ENCODE measurements around the gene BDH1. TPM values are rescaled to one million over a fixed set of nuclear protein-coding genes. Genes with fewer than 3 reads are reported as not detected.
"Not testable (repeated sequence)": the region's sequence is repeated elsewhere in the genome, so short reads cannot be mapped to it uniquely, and the experiment has no call there.

BDH1 gene
- total RNA-seq, 1 donor from 2014 or later: 6.6 TPM

DNA sequence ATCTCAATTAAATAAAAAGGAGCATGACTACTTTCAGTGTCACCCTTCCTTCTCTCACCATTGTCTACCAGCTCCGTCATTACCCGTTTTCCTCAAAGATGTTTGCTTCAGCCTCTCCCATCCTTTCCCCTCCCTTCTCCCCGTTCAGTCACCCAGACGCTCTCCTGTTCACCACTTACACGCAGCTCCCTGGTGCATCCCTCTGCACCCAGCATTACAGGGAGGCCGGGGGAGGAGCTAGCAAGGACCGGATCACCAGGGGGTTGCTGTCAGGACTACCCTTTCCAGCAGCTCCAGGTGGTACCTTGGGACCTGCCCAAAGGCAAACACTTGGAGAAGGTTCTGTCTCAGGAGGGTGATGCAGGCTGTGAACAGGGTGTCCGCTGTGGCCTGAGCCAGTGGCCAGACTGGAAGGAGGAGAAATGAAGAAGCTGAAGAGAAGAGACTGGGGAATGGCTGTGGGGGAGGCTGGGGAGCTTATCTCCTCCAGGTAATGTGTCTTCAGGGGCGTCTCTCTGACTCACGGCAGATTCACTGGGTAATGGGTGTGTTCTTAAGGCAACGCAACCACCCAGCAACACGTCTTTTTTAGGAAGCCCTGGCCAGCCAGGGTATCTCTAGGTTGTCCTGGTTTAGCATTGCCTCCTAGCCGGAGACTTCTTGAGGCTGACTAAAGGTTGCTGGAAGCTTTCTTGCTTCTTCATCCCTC, 21.8 kb upstream of the BDH1 start:
- DNase-seq (ENCODE audit: low read depth): no peak

GRCh38 chr3:197576838-197577237, 21.1 kb upstream of the BDH1 start:
- no peak for DNase-seq (ENCODE audit: low read depth)

DNA sequence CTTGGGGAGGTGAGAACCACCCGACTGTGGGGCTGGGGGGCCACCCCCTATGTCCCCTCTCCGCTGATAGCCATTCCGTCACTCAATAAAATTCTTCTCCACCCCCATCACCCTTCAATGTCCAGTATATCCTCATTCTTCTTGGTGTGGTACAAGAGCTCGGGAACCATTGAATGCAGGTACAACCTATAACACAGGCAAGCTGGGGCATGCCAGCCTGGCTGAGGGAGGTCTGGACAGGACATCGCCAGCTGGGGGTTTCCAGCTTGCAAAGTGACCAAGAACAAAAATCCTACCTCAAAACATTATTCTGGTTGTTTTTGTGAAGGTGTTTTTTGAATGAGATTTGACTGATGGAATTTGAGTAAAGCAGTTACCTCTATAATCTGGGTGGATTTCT, 19.6 kb upstream of the BDH1 start:
- no peak for DNase-seq (ENCODE audit: low read depth)

DNA sequence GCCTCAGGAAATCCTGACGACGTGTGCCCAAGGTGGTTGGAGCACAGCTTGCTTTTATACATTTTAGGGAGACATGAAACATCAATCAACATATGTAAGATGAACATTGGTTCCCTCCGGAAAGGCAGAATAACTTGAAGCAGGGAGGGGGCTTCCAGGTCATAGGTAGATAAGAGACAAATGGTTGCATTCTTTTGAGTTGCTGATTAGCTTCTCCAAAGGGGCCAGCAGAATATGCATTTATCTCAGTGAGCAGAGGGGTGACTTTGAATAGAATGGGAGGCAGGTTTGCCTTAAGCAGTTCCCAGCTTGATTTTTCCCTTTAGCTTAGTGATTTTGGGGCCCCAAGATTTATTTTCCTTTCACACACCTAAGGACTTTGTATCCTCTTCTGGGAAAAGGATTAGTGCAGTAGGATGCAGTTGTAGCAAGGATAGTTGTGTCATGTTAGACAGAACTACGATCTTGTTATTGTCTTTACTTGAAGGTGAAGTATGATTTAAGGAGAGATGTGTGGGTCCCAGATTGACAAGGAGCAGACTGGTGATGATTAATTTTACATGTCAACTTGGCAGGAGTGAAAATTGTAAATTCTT, 18.7 kb upstream of the BDH1 start:
- DNase-seq (ENCODE audit: low read depth): not testable (repeated sequence)

GRCh38 chr3:197573048-197573767, 17.4 kb upstream of the BDH1 start:
- no peak for DNase-seq (ENCODE audit: low read depth)

- DNase-seq (ENCODE audit: low read depth): not testable (repeated sequence)
These were observed 16.1 kb upstream of the BDH1 start for GRCh38 chr3:197571880-197572172.

- not testable (repeated sequence) for DNase-seq (ENCODE audit: low read depth)
These were observed 15.5 kb upstream of the BDH1 start for GRCh38 chr3:197571074-197571879.

- DNase-seq (ENCODE audit: low read depth): not testable (repeated sequence)
These were observed 13.7 kb upstream of the BDH1 start for GRCh38 chr3:197569433-197569832.

- DNase-seq (ENCODE audit: low read depth): no peak
These were observed 12.3 kb upstream of the BDH1 start for GRCh38 chr3:197567904-197568681.

DNA sequence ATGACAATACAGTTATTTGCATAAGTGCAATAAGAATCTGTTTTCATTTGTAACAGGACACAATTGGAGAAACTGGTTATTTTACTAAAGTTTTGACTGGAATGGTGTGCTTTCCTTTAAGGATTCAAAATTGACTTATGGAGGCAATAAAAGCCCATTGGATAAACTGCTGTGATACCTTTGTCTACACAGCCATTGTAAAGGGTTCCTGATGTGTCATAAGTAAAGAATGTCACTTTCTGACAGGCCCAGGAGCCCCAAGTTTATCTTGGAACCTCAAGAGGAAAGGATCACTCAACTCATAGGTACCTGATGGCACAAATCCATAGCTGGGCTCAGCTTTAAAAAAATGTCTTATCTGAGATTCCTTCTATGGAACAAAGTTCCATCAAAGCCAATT, 10.4 kb upstream of the BDH1 start:
- DNase-seq (ENCODE audit: low read depth): not testable (repeated sequence)

DNA sequence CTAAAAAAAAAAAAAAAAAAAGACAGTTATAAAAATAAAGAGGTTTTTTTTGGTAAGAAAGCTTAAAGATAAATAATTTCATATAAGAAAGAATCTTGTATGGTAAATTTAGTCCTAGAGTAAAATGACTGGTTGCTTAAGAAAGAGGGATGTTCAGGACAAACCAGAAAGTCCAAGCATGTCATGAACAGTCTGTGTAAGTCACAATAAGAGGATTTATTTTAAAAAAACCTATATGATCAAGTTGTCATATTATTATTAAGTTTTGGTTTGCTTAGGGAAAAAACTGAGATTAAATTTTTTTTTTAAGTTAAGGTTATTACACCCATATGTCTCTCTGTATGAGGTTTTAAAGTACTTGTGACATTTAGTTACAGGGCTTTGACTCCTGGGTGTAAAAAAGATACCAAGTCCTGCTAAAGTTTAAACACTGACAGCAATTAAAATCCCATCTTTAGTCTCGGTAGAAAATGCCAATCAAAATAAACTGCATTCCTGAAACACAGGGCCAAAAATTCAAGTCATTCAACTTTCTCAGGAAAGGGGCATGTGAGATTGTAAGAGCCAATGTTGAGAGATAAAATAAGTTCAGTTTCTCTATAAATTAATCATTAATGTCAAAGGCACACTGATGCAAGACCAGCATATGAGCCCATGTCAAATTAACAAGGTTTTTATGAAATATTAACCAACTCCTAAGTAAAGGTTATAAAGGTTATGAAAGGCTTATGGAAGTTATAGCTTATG, 8.5 kb upstream of the BDH1 start:
- peak; percentile 8 for DNase-seq (ENCODE audit: low read depth)

GRCh38 chr3:197562398-197563251, 6.9 kb upstream of the BDH1 start:
- DNase-seq (ENCODE audit: low read depth): no peak

DNA sequence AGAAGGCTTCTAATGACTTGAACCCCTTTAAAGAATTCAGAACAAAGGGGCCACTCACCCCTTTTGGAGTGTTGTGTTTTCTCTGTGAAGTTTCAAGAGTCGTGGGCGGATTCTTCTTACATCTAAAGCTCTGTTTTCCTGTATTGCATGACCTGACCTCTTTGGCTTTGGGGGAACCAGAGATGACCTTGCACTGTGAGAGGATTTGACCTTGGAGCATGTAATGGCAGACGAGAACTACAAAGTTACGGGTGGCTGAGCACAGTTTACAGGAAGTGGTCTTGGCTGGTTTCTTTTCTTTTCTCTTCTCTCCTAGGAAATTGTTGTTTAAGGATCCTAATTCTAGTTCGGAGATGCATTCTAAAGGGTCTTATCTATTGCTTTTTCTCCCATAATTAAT, 6.2 kb upstream of the BDH1 start:
- DNase-seq (ENCODE audit: low read depth): peak; percentile 4

DNA sequence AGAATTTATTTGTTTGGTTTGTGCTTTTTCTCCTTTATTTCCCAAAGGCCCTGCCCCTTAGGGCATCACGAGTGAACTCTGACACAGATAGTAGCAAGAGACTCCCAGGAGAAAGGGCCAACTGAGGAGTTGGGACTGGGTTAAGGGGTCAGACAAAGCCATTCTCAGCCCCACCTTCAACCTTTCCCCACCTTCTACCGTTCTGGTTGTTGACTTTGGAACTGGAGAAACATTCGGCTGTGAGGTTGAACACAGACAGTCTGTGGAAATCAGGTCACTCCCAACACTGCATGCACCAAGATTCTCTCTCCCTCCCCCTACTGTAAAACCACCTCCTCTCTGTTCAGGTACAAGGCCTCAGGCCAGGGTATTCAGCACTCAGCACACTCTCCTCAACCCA, 3.9 kb upstream of the BDH1 start:
- DNase-seq (ENCODE audit: low read depth): no peak

- peak; percentile 85 for DNase-seq (ENCODE audit: low read depth)
These were observed 1.0 kb downstream of the BDH1 start for GRCh38 chr3:197554562-197555280.

GRCh38 chr3:197554196-197554561, 1.6 kb downstream of the BDH1 start:
- no peak for DNase-seq (ENCODE audit: low read depth)

- no peak for DNase-seq (ENCODE audit: low read depth)
These were observed 3.6 kb downstream of the BDH1 start for GRCh38 chr3:197552198-197552597.

GRCh38 chr3:197550489-197550888, 5.3 kb downstream of the BDH1 start:
- DNase-seq (ENCODE audit: low read depth): no peak

DNA sequence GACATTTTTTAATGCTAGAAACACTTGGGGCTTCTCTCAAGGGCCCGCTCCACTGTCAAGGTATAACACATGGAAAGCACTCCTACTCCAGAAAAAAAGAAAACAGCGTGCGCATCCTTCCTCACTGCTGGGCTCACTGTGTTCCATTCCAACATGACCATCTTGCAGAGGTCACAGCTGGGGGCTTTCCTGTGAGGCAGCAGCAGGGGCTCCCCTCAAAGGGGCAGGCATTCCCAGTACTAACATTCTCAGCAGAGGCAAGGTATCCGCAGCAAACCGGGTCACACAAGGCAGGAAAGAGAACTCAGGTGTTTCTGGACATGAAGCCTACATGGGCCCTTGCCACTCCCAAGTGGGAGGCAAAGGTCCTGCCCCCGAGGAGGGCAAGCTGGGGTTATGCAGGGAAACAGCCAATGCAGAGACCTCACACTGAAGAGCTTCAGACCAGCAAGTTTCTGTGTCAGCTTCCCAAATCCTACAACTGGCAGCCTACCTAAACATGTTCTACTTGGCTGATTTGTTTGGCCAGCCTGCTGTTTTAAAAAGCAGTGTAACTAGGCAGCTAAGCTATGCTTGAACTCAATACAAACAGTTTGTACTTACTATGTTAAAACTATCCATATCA, 6.4 kb downstream of the BDH1 start:
- peak; percentile 62 for DNase-seq (ENCODE audit: low read depth)
